H1 (cell line): Measurements from ENCODE around the gene GSTA1. TPM values are rescaled to one million over a fixed set of nuclear protein-coding genes. Genes with fewer than 3 reads are reported as not detected.
"Not testable (repeated sequence)": the region's sequence is repeated elsewhere in the genome, so short reads cannot be mapped to it uniquely, and the experiment has no call there.

Source experiments
- CTCF ChIA-PET: fragments of 300-600 bp; sonication (Branson Sonifier 250); formaldehyde crosslinking; loops from one replicate; lab custom pipeline; 2021; ENCODE audit not compliant: partially characterized antibody; lab: Charles Lee
- POLR2A ChIA-PET: fragments of 300-600 bp; sonication (Branson Sonifier 250); formaldehyde crosslinking; loops from one replicate; lab custom pipeline; 2021; ENCODE audit warnings: inconsistent platforms; ENCODE audit not compliant: partially characterized antibody; lab: Charles Lee
- DNase-seq, 2 experiments: peaks; one replicate each; pipeline versions ENCODE4 v3.0.0 to v3.0.0-alpha.2; 2010 to 2022; ENCODE audit warnings: low spot score in 2 of 2, low read depth in 1 of 2, mixed read lengths in 1 of 2
- FAIRE-seq: peaks from 2 replicates; lab custom pipeline; 2011; peaks lifted over from hg19 to GRCh38; lab: Jason Lieb, UNC
- H2AFZ ChIP-seq: 2 replicates; pipeline ENCODE4 v1.8.1; 2012; ENCODE audit warnings: low read length, inconsistent platforms
- H2AK5ac ChIP-seq: 2 replicates; pipeline ENCODE4 v1.6.1; 2013; ENCODE audit warnings: low read depth, low read length
- H2BK120ac ChIP-seq: replicated peaks from 2 replicates; pipeline ENCODE3; 2013; ENCODE audit warnings: low read depth, low read length, inconsistent platforms
- H2BK12ac ChIP-seq: 2 replicates; pipeline ENCODE4 v1.6.1; 2013; ENCODE audit warnings: low read depth, low read length
- H2BK15ac ChIP-seq: 2 replicates; pipeline ENCODE4 v1.6.1; 2013; ENCODE audit warnings: low read length
- H2BK20ac ChIP-seq: 2 replicates; pipeline ENCODE4 v1.6.1; 2013; ENCODE audit warnings: low read length
- H2BK5ac ChIP-seq: 2 replicates; pipeline ENCODE4 v1.6.1; 2013; ENCODE audit warnings: low read depth, low read length
- H3K14ac ChIP-seq: 2 replicates; pipeline ENCODE4 v1.6.1; 2013; ENCODE audit warnings: inconsistent platforms; ENCODE audit not compliant: insufficient read length
- H3K18ac ChIP-seq: 2 replicates; pipeline ENCODE4 v1.6.1; 2013; ENCODE audit warnings: low read length; ENCODE audit errors: extremely low read depth
- H3K23ac ChIP-seq: 2 replicates; pipeline ENCODE4 v1.6.1; 2013; ENCODE audit warnings: inconsistent platforms; ENCODE audit not compliant: insufficient read length
- H3K23me2 ChIP-seq: 2 replicates; pipeline ENCODE4 v1.6.1; 2013; ENCODE audit warnings: low read depth, low read length
- H3K27ac ChIP-seq: 2 replicates; pipeline ENCODE4 v1.6.1; 2011; ENCODE audit warnings: low read depth, low read length, inconsistent platforms
- H3K27me3 ChIP-seq, 4 experiments: replicated peaks in 1 of 4; 1 replicate in 1 of 4; 2 replicates in 3 of 4; pipeline versions ENCODE4 v1.6.1 to v1.8.1; 2011 to 2013; ENCODE audit warnings: low read length in 3 of 4, mild to moderate bottlenecking in 3 of 4, inconsistent platforms in 2 of 4, mixed read lengths in 2 of 4, moderate library complexity in 1 of 4; ENCODE audit not compliant: control insufficient read depth in 3 of 4, insufficient read depth in 3 of 4; ENCODE audit errors: extremely low read depth in 1 of 4
- H3K36me3 ChIP-seq, 4 experiments: 2 replicates each; pipeline versions ENCODE4 v1.6.1 to v1.8.1; 2011 to 2013; ENCODE audit warnings: mild to moderate bottlenecking in 4 of 4, low read length in 3 of 4, moderate library complexity in 2 of 4, control low read depth in 1 of 4, inconsistent platforms in 1 of 4; ENCODE audit not compliant: insufficient read depth in 4 of 4, control insufficient read depth in 2 of 4
- H3K4ac ChIP-seq: replicated peaks from 2 replicates; pipeline ENCODE3; 2013; ENCODE audit warnings: low read length, low read depth, mixed read lengths, inconsistent platforms; ENCODE audit not compliant: insufficient read length
- H3K4me1 ChIP-seq, 4 experiments: replicated peaks in 1 of 4; 1 replicate in 1 of 4; 2 replicates in 3 of 4; pipeline versions ENCODE4 v1.6.1 to v1.8.1; 2011 to 2013; ENCODE audit warnings: low read length in 3 of 4, inconsistent platforms in 2 of 4, mixed read lengths in 1 of 4; ENCODE audit not compliant: insufficient read depth in 4 of 4, control insufficient read depth in 3 of 4
- H3K4me2 ChIP-seq, 2 experiments: 2 replicates each; pipeline versions ENCODE4 v1.6.1 to v1.8.1; 2011 to 2013; ENCODE audit warnings: low read depth in 2 of 2, low read length in 2 of 2, control low read depth in 1 of 2, inconsistent platforms in 1 of 2, mild to moderate bottlenecking in 1 of 2; ENCODE audit not compliant: insufficient read depth in 1 of 2
- H3K4me3 ChIP-seq, 4 experiments: fragments of 200-600, 300-600 bp in 1 of 4; sonication (generic), shearing (Covaris generic), sonication (Bioruptor Twin) in 1 of 4; 2 replicates each; pipeline versions ENCODE4 v1.5.1 to v1.8.1; 2011 to 2016; ENCODE audit warnings: low read length in 4 of 4, low read depth in 3 of 4, control low read depth in 2 of 4, inconsistent platforms in 2 of 4, mild to moderate bottlenecking in 2 of 4, mixed read lengths in 1 of 4, moderate library complexity in 1 of 4; ENCODE audit not compliant: insufficient read depth in 2 of 4; ENCODE audit errors: extremely low read depth in 1 of 4
- H3K56ac ChIP-seq: replicated peaks from 2 replicates; pipeline ENCODE3; 2013; ENCODE audit warnings: low read depth, mild to moderate bottlenecking, mixed read lengths, low read length, inconsistent platforms; ENCODE audit not compliant: insufficient read length
- H3K79me1 ChIP-seq: 2 replicates; pipeline ENCODE4 v1.6.1; 2013; ENCODE audit warnings: low read depth, low read length, control low read depth
- H3K79me2 ChIP-seq, 2 experiments: 2 replicates each; pipeline versions ENCODE4 v1.6.1 to v1.8.1; 2012 to 2013; ENCODE audit warnings: low read length in 2 of 2, mild to moderate bottlenecking in 2 of 2, inconsistent platforms in 1 of 2; ENCODE audit not compliant: insufficient read depth in 2 of 2, control insufficient read depth in 1 of 2
- H3K9ac ChIP-seq, 4 experiments: replicated peaks in 1 of 4; 1 replicate in 1 of 4; 2 replicates in 3 of 4; pipeline versions ENCODE4 v1.6.1 to v1.8.1; 2011 to 2013; ENCODE audit warnings: low read depth in 3 of 4, low read length in 3 of 4, control low read depth in 2 of 4, mild to moderate bottlenecking in 2 of 4, moderate library complexity in 2 of 4, inconsistent platforms in 1 of 4; ENCODE audit errors: extremely low read depth in 1 of 4
- H3K9me3 ChIP-seq, 2 experiments: 2 replicates each; pipeline versions ENCODE4 v1.6.1 to v1.8.1; 2012 to 2013; ENCODE audit warnings: mild to moderate bottlenecking in 2 of 2, moderate library complexity in 2 of 2, control low read depth in 1 of 2, inconsistent platforms in 1 of 2, low read depth in 1 of 2, low read length in 1 of 2, mixed read lengths in 1 of 2; ENCODE audit not compliant: insufficient read depth in 2 of 2
- H4K20me1 ChIP-seq, 2 experiments: replicated peaks in 1 of 2; 2 replicates each; pipeline versions ENCODE3 to v1.8.1; 2011 to 2013; ENCODE audit warnings: inconsistent platforms in 2 of 2, low read length in 2 of 2, mild to moderate bottlenecking in 1 of 2; ENCODE audit not compliant: insufficient read depth in 2 of 2, control insufficient read depth in 1 of 2
- H4K5ac ChIP-seq: 2 replicates; pipeline ENCODE4 v1.6.1; 2013; ENCODE audit warnings: low read length, low read depth, mixed read lengths, inconsistent platforms; ENCODE audit not compliant: insufficient read length
- H4K8ac ChIP-seq: 2 replicates; pipeline ENCODE4 v1.8.0; 2013; ENCODE audit warnings: mild to moderate bottlenecking, moderate library complexity, low read length, inconsistent platforms; ENCODE audit not compliant: insufficient read depth; ENCODE audit errors: extremely low read depth
- H4K91ac ChIP-seq: replicated peaks from 2 replicates; pipeline ENCODE3; 2013; ENCODE audit warnings: low read length, mixed read lengths, inconsistent platforms; ENCODE audit not compliant: insufficient read length
- WGBS, 2 experiments: shearing (Covaris generic) in 1 of 2; methylation state at CpG; one replicate each; pipeline versions ENCODE4 v1.1.6 to v1.1.7; 2013 to 2015; ENCODE audit warnings: low lambda C conversion rate in 2 of 2, mixed read lengths in 2 of 2, inconsistent platforms in 1 of 2, low coverage in 1 of 2, missing lambda C conversion rate in 1 of 2; ENCODE audit not compliant: insufficient replicate concordance in 2 of 2, insufficient coverage in 1 of 2, insufficient read length in 1 of 2; ENCODE audit errors: extremely low coverage in 1 of 2, missing lambda C conversion rate in 1 of 2; 5-methylcytosine and 5-hydroxymethylcytosine counted together
- polyA plus RNA-seq, 7 experiments: library from polyadenylated mRNA; depleted of rRNA in 3 of 7; stranded (reverse) in 5 of 7; unstranded in 2 of 7; fragments of >200 nt in 5 of 7; fragments of 200-250 nt in 2 of 7; gene quantifications; 1 replicate in 5 of 7; 2 replicates in 1 of 7; 4 replicates in 1 of 7; pipeline versions ENCODE4 v1.2.1 to v1.2.3, GENCODE V29; 2011 to 2013; ENCODE audit warnings: missing spikeins in 2 of 7, mixed read lengths in 2 of 7
- total RNA-seq: library from RNA; stranded (reverse); fragmentation: NEBNext Ultra II Directional; extraction: Animal tissue kit (Norgen Biotek cat#: 25700); gene quantifications from 2 replicates; pipeline ENCODE4 v1.2.1, GENCODE V29; 2021

Gene GSTA1
- total and polyA plus RNA-seq, 2 of the 8 experiments (the other 6 are each of a cell fraction or from before 2014, with no cell fraction given) = 0.08 TPM; not detected in 1

GRCh38 chr6:52799272-52799671 lies 4.3 kb downstream of the GSTA1 start:
- DNase-seq, H3K27me3 ChIP-seq, H3K18ac ChIP-seq, H2BK20ac ChIP-seq, H3K27ac ChIP-seq, H3K14ac ChIP-seq, H2BK12ac ChIP-seq, H3K9me3 ChIP-seq, H3K79me2 ChIP-seq, H3K56ac ChIP-seq, H4K91ac ChIP-seq, H2BK5ac ChIP-seq, H4K20me1 ChIP-seq, H3K4me3 ChIP-seq, H3K79me1 ChIP-seq, H2AFZ ChIP-seq, H3K4me2 ChIP-seq, H2AK5ac ChIP-seq, H3K23ac ChIP-seq, H3K36me3 ChIP-seq, POLR2A ChIA-PET, CTCF ChIA-PET, H4K5ac ChIP-seq, H3K4ac ChIP-seq, H2BK15ac ChIP-seq, FAIRE-seq, H2BK120ac ChIP-seq, H3K4me1 ChIP-seq, H3K9ac ChIP-seq, H4K8ac ChIP-seq, H3K23me2 ChIP-seq: not testable (repeated sequence)
- WGBS, 2 experiments = 89% methylated on average over 1 of the region's 1 CpG; no CpG with 5 or more reads in 1 of the 2 experiments

GRCh38 chr6:52794366-52794765 lies 9.2 kb downstream of the GSTA1 start:
- H3K4ac ChIP-seq, H4K8ac ChIP-seq, H3K4me2 ChIP-seq, DNase-seq, H2AK5ac ChIP-seq, FAIRE-seq, H3K23me2 ChIP-seq, H3K27ac ChIP-seq, H4K91ac ChIP-seq, H3K23ac ChIP-seq, H3K9ac ChIP-seq, H2BK20ac ChIP-seq, CTCF ChIA-PET, H3K18ac ChIP-seq, H3K27me3 ChIP-seq, H2AFZ ChIP-seq, H3K56ac ChIP-seq, H3K79me1 ChIP-seq, H2BK120ac ChIP-seq, H3K14ac ChIP-seq, H4K20me1 ChIP-seq, H2BK12ac ChIP-seq, H3K4me1 ChIP-seq, H3K79me2 ChIP-seq, H3K9me3 ChIP-seq, H2BK5ac ChIP-seq, H4K5ac ChIP-seq, H3K4me3 ChIP-seq, H3K36me3 ChIP-seq, H2BK15ac ChIP-seq: not testable (repeated sequence)
- POLR2A ChIA-PET = interaction anchor here (1.3 kb wide), 1 partner anchor 8 kb away, joined by 4 read pairs; no protein-coding TSS in a partner anchor
- WGBS, 2 experiments = 92% methylated on average over 2 of the region's 2 CpGs; no CpG with 5 or more reads in 1 of the 2 experiments
